Spleen (tissue), 7 donors: ENCODE data around the gene SPTBN5.

Experiments used
- POLR2AphosphoS5 ChIP-seq, 3 donors: sonication (generic); formaldehyde crosslinking; IDR thresholded peaks; one replicate each; pipeline ENCODE4 v1.5.1; 2017; ENCODE audit warnings: antibody characterized with exemption in 3 of 3
- TF ChIP-seq, protein P1 (sequence below), 11 experiments: fragments of 200-600 bp in 7 of 11; fragments of 450-650 bp in 4 of 11; sonication (generic) in 4 of 11; IDR thresholded peaks in 8 of 11; conservative IDR thresholded peaks in 3 of 11; 1 replicate in 7 of 11; 2 replicates in 4 of 11; pipeline versions ENCODE4 v1.4.0 to v1.8.0; 2016 to 2021; ENCODE audit warnings: antibody characterized with exemption in 11 of 11, inconsistent platforms in 4 of 11, mild to moderate bottlenecking in 1 of 11
- donor health status: DM: no; HTN: no; CAD: no; lungs with moderate emphysema.
- donor health status: DM: no; HTN: no; CAD: no.
- donor health status: DM: no; HTN: no; CAD: no.

- TF ChIP-seq, protein P1, sequence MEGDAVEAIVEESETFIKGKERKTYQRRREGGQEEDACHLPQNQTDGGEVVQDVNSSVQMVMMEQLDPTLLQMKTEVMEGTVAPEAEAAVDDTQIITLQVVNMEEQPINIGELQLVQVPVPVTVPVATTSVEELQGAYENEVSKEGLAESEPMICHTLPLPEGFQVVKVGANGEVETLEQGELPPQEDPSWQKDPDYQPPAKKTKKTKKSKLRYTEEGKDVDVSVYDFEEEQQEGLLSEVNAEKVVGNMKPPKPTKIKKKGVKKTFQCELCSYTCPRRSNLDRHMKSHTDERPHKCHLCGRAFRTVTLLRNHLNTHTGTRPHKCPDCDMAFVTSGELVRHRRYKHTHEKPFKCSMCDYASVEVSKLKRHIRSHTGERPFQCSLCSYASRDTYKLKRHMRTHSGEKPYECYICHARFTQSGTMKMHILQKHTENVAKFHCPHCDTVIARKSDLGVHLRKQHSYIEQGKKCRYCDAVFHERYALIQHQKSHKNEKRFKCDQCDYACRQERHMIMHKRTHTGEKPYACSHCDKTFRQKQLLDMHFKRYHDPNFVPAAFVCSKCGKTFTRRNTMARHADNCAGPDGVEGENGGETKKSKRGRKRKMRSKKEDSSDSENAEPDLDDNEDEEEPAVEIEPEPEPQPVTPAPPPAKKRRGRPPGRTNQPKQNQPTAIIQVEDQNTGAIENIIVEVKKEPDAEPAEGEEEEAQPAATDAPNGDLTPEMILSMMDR (IDR thresholded peaks at IDR 0.05 in 8 of 11, conservative IDR thresholded peaks at IDR 0.05 in 3 of 11), result no peak
- no peak for TF ChIP-seq POLR2AphosphoS5 (IDR thresholded peaks at IDR 0.05)
These were observed 468 bp upstream of the SPTBN5 start for GRCh38 chr15:41894251-41894790.
